Posterior cingulate gyrus (tissue), 11 donors: Measurements from ENCODE around the gene CDC20.
A peak's percentile ranks its signal among the peaks of the same experiment; 100 is the strongest.

ENCODE experiments used
- DNase-seq, 10 donors: peaks; one replicate each; pipeline versions ENCODE4 v3.0.0 to v3.0.0-alpha.2; 2020 to 2021; ENCODE audit warnings: mixed read lengths in 3 of 10
- intact Hi-C: fragments of 100-400 bp; cut with DNase I; formaldehyde crosslinking; loops from one replicate; pipeline ENCODE4 v1.15.1; 2023

CDC20 gene

GRCh38 chr1:43358746-43359693 is at the start of gene CDC20:
Gene CDC20 (plus strand): TSS chr1:43358981. CDS start chr1:43359216, 235 bp downstream.
- peak; percentile 95 to 100 (median 98) for DNase-seq
- intact Hi-C loops = loop anchor here (5.0 kb wide), 1 partner anchor 62 kb away; no protein-coding TSS in a partner anchor

DNA sequence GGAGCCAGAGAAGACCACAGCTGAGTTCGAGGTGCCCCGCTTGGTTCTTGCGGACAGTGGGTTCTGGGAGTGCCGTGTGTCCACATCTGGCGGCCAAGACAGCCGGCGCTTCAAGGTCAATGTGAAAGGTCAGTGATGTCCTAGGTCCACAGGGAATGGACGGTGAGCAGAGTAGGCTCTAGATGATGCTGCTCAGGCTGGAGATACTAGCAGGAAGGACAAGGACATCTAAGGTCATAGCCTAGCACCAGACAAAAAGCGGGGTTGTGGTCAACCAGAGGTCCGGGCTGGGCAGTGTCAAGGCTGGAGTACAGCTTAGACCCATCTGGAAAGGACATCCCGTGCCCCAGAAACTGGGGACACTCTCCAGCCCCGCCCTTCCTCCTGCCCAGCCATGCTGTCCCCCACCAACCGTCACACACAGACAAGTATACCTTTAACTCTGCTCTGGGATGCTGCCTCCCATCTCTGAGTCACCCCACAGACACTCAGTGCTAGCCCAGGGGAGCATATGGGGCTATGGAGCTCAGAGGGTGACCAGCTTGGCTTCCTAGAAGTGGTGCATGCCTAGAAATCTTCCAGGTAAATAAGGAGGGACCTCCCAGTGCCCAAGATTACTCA is 49.3 kb upstream of the CDC20 start:
- peak in 3 of 10 donors; percentile 31 to 68 (median 49) for DNase-seq

GRCh38 chr1:43311521-43311920 is 47.3 kb upstream of the CDC20 start:
- DNase-seq = peak in 3 of 10 donors; percentile 28 to 79 (median 75)
- intact Hi-C loops = loop anchor here (2.0 kb wide), 1 partner anchor 35 kb away; no protein-coding TSS in a partner anchor

More for the DNA sequence above, 49.3 kb upstream of the CDC20 start:
- intact Hi-C loops = loop anchor here (2.0 kb wide), 1 partner anchor 33 kb away; no protein-coding TSS in a partner anchor

DNA sequence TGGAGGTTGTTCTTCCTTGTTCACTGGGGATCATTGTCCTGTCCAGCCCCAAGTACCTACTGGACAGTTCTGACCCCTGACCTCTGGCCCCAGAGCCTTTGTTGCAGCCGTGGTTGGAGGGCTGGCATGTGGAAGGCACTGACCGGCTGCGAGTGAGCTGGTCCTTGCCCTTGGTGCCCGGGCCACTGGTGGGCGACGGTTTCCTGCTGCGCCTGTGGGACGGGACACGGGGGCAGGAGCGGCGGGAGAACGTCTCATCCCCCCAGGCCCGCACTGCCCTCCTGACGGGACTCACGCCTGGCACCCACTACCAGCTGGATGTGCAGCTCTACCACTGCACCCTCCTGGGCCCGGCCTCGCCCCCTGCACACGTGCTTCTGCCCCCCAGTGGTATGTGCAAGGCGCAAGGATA is 46.6 kb upstream of the CDC20 start:
- intact Hi-C loops = no loop called here
- peak in 3 of 10 donors; percentile 29 to 79 (median 66) for DNase-seq

- peak in 4 of 10 donors; percentile 4 to 72 (median 44) for DNase-seq
- intact Hi-C loops = no loop called here
Observed at GRCh38 chr1:43312663-43313515, 45.9 kb upstream of the CDC20 start.

- intact Hi-C loops = no loop called here
- peak in 3 of 10 donors; percentile 57 to 62 (median 57) for DNase-seq
Observed at GRCh38 chr1:43313771-43314170, 45.0 kb upstream of the CDC20 start.

- peak in 3 of 10 donors; percentile 43 to 74 (median 58) for DNase-seq
- intact Hi-C loops = no loop called here
Observed at GRCh38 chr1:43314233-43314632, 44.5 kb upstream of the CDC20 start.

DNA sequence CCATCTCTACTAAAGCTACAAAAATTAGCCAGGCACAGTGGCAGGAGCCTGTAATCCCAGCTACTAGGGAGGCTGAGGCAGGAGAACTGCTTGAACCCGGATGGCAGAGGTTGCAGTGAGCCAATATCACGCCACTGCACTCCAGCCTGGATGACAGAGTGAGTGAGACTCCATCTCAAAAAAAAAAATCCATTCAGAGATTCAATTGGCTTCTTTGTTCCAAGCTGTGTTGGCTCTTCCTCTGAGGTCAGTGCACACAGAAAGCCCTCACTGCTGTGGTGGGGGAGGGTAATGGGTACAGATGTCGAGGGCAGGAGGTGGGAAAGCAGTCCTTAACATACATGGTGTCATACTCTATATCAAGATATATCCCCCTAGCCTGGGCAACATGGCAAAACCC is 43.3 kb upstream of the CDC20 start:
- peak in 7 of 10 donors; percentile 25 to 84 (median 45) for DNase-seq
- intact Hi-C loops = no loop called here

DNA sequence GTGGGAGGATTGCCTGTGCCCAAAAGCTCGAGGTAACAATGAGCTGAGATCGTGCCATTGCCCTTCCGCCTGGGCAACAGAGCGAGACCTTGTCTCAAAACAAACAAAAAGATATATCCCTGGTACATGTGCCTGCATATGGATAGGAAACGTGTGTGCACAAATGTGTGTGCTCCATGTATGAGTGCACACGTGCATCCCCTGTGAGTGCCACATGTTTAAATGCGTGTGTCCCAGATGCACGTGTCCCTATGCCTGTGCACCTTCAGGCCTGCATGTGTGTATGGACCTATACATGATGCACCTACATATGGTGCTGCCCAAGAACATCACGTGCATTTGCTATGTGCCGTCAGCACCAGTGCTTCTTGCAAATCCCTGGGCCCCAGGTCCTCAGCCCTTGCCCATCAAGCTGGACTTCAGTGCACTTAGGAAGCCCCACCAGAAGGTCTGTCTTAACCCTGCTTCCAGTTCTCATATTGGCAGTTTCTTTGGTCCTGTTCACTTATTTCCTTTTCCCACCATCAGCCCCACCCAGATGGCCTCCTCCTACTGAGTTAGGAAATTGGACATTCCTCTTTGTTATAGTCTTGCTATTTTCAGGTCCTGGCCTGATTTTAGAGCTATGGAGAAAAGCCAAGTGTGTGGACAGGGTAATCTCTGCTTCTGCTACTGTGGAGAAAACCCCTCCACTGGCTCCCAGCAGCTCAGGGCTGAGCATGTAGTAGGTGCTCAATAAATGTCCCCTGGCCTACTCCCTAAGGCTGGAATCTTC is 42.6 kb upstream of the CDC20 start:
- peak in 3 of 10 donors; percentile 31 to 70 (median 50) for DNase-seq
- intact Hi-C loops = no loop called here

DNA sequence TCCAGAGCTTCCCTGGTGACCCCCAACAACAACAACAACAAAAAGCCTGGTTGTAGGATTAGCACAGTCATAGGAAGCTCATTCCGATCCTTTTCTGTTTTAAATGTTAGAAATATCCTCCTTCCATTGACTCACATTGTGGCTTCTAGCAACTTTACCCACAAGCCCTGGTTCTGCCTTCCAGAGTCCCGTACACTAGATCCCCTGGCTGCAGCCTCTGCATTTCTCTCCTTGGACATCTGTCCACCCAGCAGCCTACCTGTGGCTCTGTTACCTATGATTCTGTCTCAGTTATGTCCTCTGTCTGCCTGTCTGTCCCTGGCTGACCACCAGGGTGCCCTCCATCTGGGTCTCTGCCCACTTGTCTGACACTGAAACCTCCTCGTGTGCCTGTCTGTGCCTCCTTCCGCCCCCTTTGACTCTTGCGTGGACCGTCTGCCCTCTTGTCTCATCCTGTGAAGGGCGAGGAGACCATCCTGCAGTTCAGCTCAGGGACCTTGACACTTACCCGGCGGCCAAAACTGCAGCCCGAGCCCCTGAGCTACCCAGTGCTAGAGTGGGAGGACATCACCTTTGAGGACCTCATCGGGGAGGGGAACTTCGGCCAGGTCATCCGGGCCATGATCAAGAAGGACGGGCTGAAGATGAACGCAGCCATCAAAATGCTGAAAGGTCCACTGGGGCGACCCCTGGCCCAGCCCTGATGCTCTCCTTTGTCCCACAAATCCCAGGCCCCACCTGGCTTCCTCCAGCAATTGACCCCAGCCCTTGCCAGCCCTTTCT is 41.9 kb upstream of the CDC20 start:
- peak in 3 of 10 donors; percentile 39 to 75 (median 71) for DNase-seq
- intact Hi-C loops = no loop called here

DNA sequence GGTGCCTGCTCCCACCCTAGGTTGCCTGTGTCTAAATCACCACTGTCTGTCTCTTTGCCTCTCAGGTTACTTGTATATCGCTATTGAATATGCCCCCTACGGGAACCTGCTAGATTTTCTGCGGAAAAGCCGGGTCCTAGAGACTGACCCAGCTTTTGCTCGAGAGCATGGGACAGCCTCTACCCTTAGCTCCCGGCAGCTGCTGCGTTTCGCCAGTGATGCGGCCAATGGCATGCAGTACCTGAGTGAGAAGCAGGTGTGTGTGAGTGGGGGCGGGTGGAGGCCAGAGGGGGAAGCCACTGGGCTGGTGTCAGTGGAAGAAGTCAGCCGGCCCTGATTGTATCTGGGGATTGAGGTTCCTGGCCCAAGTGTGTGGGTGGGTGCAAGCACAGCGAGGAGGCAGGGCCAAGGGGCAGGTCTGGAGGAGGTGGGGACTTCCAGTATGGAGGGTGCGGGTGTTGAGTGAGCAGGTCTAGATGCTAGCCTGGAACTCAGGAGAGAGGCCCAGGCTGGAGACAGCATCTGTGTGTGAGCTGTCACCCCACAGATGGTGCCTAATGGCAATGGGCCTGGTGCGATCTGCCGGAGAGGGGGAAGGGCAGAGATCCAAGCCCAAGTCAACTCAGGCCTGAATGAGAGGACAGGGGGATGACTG is 40.8 kb upstream of the CDC20 start:
- peak; percentile 33 to 96 (median 74) for DNase-seq
- intact Hi-C loops = no loop called here

DNA sequence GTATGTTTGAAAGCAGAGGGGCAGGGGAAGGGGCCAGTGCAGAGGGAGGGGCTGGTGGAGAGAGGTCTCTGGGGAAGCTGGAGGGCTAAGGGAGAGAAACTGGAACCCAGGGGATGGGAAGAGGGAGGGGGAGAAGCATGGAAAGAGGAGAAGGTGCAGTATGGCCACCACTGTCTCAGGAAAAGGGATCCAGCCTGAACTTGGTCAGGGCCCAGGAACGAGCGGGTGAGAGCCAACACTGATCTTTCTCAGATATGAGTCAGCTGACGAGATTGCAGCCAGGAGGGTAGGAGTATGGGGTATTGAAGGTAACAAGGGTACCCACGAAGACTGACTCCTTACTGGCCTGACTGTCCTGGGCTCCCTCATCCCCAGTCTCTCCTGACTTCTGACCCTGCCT is 40.0 kb upstream of the CDC20 start:
- peak in 3 of 10 donors; percentile 31 to 68 (median 48) for DNase-seq
- intact Hi-C loops = no loop called here

- DNase-seq = peak in 1 of 10 donors; percentile 53
- intact Hi-C loops = no loop called here
Observed at GRCh38 chr1:43319288-43319687, 39.5 kb upstream of the CDC20 start.

DNA sequence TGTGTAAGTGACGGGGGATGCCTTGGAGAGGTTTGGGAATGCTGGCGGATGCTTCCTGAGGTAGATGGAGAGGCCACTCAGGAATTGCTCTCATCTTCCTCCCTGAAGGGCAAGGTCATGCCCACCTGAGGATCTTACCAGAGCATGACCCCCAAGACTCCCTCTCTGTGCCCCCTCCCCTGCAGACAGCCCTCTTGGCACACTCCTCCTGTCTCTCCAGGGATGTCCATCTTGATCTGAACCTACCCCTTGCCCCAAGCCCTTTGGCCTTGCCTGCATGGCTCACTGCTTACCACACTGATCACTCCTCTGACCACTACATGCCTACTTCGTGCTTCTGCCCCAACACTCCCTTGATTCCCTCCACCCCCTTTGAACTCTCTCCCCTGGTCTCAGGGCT is 39.0 kb upstream of the CDC20 start:
- DNase-seq = peak in 1 of 10 donors; percentile 30
- intact Hi-C loops = no loop called here

DNA sequence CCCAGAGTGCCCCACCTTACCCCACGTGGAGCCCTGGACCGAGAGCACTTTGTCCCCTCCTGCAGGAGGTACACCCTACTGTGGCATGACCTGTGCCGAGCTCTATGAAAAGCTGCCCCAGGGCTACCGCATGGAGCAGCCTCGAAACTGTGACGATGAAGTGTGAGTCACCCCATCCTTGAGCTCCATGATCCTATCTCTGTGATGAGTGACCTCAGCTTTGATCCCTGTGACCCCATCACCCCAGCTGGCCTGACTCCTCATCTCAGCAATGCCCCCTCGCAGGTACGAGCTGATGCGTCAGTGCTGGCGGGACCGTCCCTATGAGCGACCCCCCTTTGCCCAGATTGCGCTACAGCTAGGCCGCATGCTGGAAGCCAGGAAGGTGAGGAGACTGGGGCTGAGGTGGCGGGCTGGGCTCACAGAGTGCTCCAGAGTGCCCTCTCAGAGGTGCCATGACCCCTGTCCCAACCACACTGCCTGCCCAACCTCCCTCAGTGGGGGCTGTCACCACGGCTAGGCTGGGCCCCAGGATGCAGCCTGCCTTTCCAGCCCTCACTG is 37.4 kb upstream of the CDC20 start:
- intact Hi-C loops = no loop called here
- DNase-seq = peak in 2 of 10 donors; percentile 55 to 72

- intact Hi-C loops = no loop called here
- peak in 2 of 10 donors; percentile 19 to 61 for DNase-seq
Observed at GRCh38 chr1:43322506-43322905, 36.3 kb upstream of the CDC20 start.

DNA sequence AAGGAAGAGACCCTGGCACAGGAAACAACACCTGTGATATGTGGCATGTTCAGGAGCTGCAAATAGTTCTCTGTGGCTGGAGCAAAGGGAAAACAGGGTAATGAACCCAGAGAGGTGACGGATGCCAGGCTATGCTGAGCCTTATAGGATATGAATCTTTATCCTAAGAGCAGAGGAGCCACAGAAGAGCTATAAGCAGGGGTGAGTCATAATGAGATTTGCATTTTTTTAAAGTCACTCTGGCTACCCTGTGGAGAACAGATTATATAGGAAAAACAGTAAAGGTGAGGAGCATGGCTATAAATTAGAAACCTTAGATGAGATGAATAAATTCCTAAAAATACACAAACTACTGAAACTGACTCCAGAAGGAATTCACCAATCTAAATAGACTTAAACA is 34.0 kb upstream of the CDC20 start:
- intact Hi-C loops = no loop called here
- no peak for DNase-seq

- no peak for DNase-seq
Observed at GRCh38 chr1:43325381-43325780, 33.4 kb upstream of the CDC20 start.

More at GRCh38 chr1:43325381-43325780, 33.4 kb upstream of the CDC20 start:
- intact Hi-C loops = no loop called here
